Activated naive CD8-positive, alpha-beta T cell (primary cell): Measurements from ENCODE around the gene VPS41.

Experiments used
- H3K27ac Mint-ChIP-seq: one replicate; pipeline ENCODE4 v1.8.0; 2021; ENCODE audit warnings: mixed read lengths
- H3K27me3 Mint-ChIP-seq: one replicate; pipeline ENCODE4 v1.8.0; 2021; ENCODE audit warnings: mixed read lengths
- H3K36me3 Mint-ChIP-seq: one replicate; pipeline ENCODE4 v1.8.0; 2021; ENCODE audit warnings: mixed read lengths
- H3K4me1 Mint-ChIP-seq: one replicate; pipeline ENCODE4 v1.8.0; 2021; ENCODE audit warnings: low read depth, mixed read lengths
- H3K4me3 Mint-ChIP-seq: one replicate; pipeline ENCODE4 v1.8.0; 2021; ENCODE audit warnings: mild to moderate bottlenecking, mixed read lengths
- H3K9me3 Mint-ChIP-seq: one replicate; pipeline ENCODE4 v1.8.0; 2021; ENCODE audit warnings: low read depth, mixed read lengths

The VPS41 gene

DNA sequence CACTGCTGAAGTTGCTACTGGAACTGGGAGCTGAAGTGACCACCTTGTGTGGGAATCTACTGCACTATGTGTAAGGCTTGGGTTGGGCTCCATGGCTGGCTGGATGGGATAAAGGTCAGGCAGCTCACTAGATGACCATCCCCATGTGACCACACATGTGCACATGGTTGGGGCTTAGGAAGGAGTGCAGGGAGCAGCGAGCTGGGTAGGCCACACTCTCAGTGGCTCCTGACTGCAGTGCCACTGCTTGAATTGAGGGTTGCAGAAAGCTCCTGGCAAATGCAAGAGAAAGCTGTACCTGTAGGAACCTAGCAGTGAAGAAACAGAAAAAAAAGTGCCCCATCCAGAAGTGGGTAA lies 230.3 kb downstream of the VPS41 start:
- no peaks in the 10 kb centered on the region for H3K4me1 Mint-ChIP-seq
- H3K36me3 Mint-ChIP-seq = no peaks in the 10 kb centered on the region
- H3K27ac Mint-ChIP-seq = no peak overlapping the region
- no peak overlapping the region for H3K4me3 Mint-ChIP-seq
- no peaks in the 10 kb centered on the region for H3K27me3 Mint-ChIP-seq
- no peaks in the 10 kb centered on the region for H3K9me3 Mint-ChIP-seq

DNA sequence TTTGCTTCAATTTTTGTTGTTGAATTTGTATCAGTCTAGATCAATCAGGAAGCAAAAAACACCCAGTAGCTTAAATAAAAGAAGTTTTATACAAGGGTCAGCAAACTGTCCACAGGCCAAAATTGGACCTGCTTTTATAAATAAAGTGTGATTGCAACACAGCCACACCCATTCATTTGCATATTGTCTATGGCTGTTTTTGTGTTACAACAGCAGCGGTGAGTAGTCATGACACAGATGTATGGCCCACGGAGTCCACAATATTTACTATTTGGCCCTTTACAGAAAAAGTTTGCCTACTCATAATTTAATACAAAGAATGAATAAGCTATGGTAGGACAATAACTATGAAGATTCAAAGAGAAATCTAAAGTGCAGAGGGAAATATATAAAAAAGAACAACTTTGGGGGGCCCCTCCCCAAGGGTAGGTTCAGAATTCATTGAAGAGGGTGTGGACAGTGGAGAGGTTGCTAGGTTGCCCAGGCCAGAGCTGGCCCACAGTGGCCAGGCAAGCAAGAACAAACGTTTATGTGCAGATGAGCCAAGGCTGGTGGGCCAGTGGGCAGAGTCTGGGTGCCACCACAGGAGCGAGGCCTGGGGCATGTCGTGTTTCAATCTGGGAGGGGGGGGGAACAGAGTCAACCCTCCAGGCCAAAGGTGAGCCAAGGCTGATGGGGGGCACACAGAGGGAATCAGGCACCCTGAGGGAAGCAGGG lies 230.9 kb downstream of the VPS41 start:
- no peaks in the 10 kb centered on the region for H3K4me1 Mint-ChIP-seq
- no peaks in the 10 kb centered on the region for H3K9me3 Mint-ChIP-seq
- H3K4me3 Mint-ChIP-seq = no peak overlapping the region
- no peaks in the 10 kb centered on the region for H3K27me3 Mint-ChIP-seq
- no peaks in the 10 kb centered on the region for H3K36me3 Mint-ChIP-seq
- no peak overlapping the region for H3K27ac Mint-ChIP-seq

DNA sequence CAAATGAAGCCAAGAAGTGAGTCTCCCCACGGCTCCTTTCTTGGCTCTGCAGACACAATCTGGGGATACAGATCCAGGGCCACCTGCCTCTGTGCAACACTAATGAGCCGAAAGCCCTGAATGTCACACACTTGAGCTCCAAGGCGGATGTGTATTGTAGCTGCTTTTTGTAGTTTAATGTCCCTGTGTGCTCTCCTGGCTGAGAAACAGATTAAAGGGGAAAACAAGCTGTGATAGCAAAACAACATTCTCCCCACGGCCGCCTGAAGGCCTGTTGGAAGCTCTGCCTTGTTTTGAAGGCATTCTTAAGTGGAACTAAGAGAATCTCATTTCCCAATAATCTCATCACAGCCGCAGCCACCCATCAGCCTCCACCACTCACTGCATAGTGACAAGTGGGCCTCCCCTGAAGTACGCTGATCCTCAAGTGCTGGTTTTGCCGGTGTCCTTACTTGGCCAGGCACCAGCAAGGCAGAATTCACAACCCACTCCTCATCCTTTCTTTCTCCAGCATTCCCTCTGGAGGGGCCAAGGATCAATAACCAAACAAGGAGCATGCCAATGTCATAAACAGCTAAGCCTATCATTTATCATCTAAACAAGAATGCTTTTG lies 233.4 kb downstream of the VPS41 start:
- Mint-ChIP-seq H3K4me1 (no peaks in the 10 kb centered on the region), H3K36me3 (no peaks in the 10 kb centered on the region), H3K27ac (no peak overlapping the region), H3K27me3 (no peaks in the 10 kb centered on the region), H3K9me3 (no peaks in the 10 kb centered on the region), H3K4me3 (no peak overlapping the region)

DNA sequence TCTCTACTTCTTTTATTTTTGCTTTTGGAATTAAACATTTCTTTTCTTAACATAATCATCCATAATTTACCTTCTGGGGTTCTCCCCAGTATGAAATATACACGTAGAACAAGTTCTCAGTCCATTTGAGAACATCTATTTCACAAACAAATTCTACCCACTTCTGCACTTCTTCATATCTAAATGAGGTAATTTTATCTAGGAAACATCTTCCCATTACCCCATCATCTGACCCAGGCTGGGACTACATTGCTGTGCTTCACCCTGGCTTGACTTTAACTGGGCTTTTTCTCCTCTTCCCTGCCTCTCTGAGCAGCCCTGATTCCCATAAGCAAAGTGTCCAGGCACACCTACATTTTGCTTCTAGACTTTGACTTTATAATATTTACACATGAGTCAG lies 234.5 kb downstream of the VPS41 start:
- Mint-ChIP-seq H3K4me1 (no peaks in the 10 kb centered on the region), H3K4me3 (no peak overlapping the region), H3K27me3 (peaks cover 2% of the 10 kb centered on the region), H3K9me3 (no peaks in the 10 kb centered on the region), H3K36me3 (no peaks in the 10 kb centered on the region), H3K27ac (no peak overlapping the region)

DNA sequence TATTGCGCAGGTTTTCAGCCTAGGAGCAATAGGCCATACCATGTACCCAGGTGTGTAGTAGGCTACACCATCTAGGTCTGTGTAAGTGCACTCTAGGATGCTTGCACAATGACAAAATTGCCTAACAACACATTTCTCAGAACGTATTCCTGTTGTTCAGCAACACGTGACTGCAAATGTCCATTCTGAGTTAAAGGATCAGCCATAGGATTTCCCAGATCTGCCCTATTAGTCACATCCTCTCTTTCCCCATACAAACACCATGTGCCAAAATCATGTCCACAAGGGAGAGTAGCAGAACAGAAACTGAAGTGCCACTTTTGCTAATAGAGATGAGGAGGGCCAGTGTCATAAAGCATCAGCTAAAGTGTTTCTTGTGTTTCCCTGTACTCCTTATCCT lies 235.2 kb downstream of the VPS41 start:
- Mint-ChIP-seq H3K9me3 (no peaks in the 10 kb centered on the region), H3K27me3 (peaks cover 4% of the 10 kb centered on the region), H3K36me3 (no peaks in the 10 kb centered on the region), H3K4me3 (no peak overlapping the region), H3K27ac (no peak overlapping the region), H3K4me1 (no peaks in the 10 kb centered on the region)
